Smooth muscle cell (in vitro differentiated cells): ENCODE measurements around the gene F12. TPM values are rescaled to one million over a fixed set of nuclear protein-coding genes. Genes with fewer than 3 reads are reported as not detected.

ENCODE experiments used
- DNase-seq: peaks from one replicate; lab custom pipeline; 2025; ENCODE audit not compliant: unreplicated experiment; lab: John Stamatoyannopoulos, UW
- H2AFZ ChIP-seq: fragments of 200-600 bp; sonication (generic); 2 replicates; pipeline ENCODE4 v1.6.0; 2016; ENCODE audit warnings: antibody characterized with exemption, low read depth, mild to moderate bottlenecking
- H3F3A ChIP-seq: fragments of 200-600 bp; sonication (generic); 2 replicates; pipeline ENCODE4 v1.6.0; 2017; ENCODE audit warnings: antibody characterized with exemption, low read depth
- H3K27ac ChIP-seq: fragments of 200-600 bp; sonication (generic); 2 replicates; pipeline ENCODE4 v1.5.1; 2016; ENCODE audit warnings: low read depth, mild to moderate bottlenecking
- H3K27me3 ChIP-seq: fragments of 200-600 bp; sonication (generic); 2 replicates; pipeline ENCODE4 v1.6.1; 2016; ENCODE audit warnings: low read depth, mild to moderate bottlenecking
- H3K36me3 ChIP-seq: fragments of 200-600 bp; sonication (generic); 2 replicates; pipeline ENCODE4 v1.5.1; 2016; ENCODE audit warnings: low read depth
- H3K4me1 ChIP-seq: fragments of 200-600 bp; sonication (generic); 2 replicates; pipeline ENCODE4 v1.5.1; 2016; ENCODE audit warnings: low read depth
- H3K4me2 ChIP-seq: fragments of 200-600 bp; sonication (generic); 2 replicates; pipeline ENCODE4 v1.6.0; 2016; ENCODE audit warnings: mild to moderate bottlenecking
- H3K4me3 ChIP-seq: fragments of 200-600 bp; sonication (generic); 2 replicates; pipeline ENCODE4 v1.5.1; 2016; ENCODE audit warnings: mild to moderate bottlenecking
- H3K79me2 ChIP-seq: fragments of 200-600 bp; sonication (generic); 2 replicates; pipeline ENCODE4 v1.6.0; 2016; ENCODE audit warnings: low read depth, mild to moderate bottlenecking
- H3K9ac ChIP-seq: fragments of 200-600 bp; sonication (generic); 2 replicates; pipeline ENCODE4 v1.6.0; 2016; ENCODE audit warnings: low read depth
- H3K9me3 ChIP-seq: fragments of 200-600 bp; sonication (generic); replicated peaks from 2 replicates; pipeline ENCODE4 v1.5.1; 2016; ENCODE audit warnings: low read depth
- H4K20me1 ChIP-seq: fragments of 200-600 bp; sonication (generic); 2 replicates; pipeline ENCODE4 v1.6.0; 2016; ENCODE audit warnings: low read depth
- WGBS: methylation state at CpG from one replicate; pipeline ENCODE4 v1.1.7; 2016; ENCODE audit warnings: low lambda C conversion rate; 5-methylcytosine and 5-hydroxymethylcytosine counted together
- polyA plus RNA-seq: library from polyadenylated mRNA; unstranded; fragments of >200 nt; fragmentation: Nextera tagmentation; extraction: Ambion mirVana; gene quantifications from 2 replicates; pipeline ENCODE4 v1.2.1, GENCODE V29; 2016
- total RNA-seq: library from RNA; depleted of rRNA; stranded (reverse); fragments of >200 nt; gene quantifications from 2 replicates; pipeline ENCODE4 v1.2.3, GENCODE V29; 2014
- TF ChIP-seq, protein P1 (sequence below): fragments of 200-600 bp; sonication (generic); IDR thresholded peaks from 2 replicates; pipeline ENCODE4 v1.5.1; 2017; ENCODE audit warnings: borderline replicate concordance, mild to moderate bottlenecking, antibody characterized with exemption; ENCODE audit not compliant: insufficient read depth, poor library complexity, severe bottlenecking

Gene F12
- total and polyA plus RNA-seq, 2 experiments from 2014 or later = 3.6 to 15.0 TPM

DNA sequence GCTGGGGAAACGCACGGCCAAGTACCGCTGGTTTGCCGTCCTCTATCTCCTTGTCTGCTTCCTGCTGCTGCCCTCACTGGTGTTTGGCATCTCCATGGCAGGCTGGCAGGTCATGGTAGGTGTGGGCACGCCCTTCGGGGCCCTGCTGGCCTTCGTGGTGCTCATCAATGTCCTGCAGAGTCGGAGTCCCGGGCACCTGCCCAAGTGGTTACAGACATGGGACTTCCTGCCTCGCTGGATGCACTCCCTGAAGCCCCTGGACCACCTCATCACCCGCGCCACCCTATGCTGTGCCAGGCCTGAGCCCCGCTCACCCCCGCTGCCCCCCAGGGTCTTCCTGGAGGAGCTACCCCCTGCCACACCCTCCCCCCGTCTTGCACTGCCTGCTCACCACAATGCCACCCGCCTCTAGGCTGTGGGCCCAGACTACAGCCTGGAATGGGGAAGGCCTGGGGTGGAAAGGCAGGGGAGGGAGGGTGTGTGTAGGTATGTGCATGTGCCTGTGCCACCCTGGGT is 11.4 kb downstream of the F12 start:
- peaks cover 14% of the 10 kb centered on the region for H3K27me3 ChIP-seq
- no peak overlapping the region for H3K4me3 ChIP-seq
- no peaks in the 10 kb centered on the region for H4K20me1 ChIP-seq
- no peak overlapping the region for H3K27ac ChIP-seq
- DNase-seq = no peak
- no peaks in the 10 kb centered on the region for H3K79me2 ChIP-seq
- TF ChIP-seq, protein P1, sequence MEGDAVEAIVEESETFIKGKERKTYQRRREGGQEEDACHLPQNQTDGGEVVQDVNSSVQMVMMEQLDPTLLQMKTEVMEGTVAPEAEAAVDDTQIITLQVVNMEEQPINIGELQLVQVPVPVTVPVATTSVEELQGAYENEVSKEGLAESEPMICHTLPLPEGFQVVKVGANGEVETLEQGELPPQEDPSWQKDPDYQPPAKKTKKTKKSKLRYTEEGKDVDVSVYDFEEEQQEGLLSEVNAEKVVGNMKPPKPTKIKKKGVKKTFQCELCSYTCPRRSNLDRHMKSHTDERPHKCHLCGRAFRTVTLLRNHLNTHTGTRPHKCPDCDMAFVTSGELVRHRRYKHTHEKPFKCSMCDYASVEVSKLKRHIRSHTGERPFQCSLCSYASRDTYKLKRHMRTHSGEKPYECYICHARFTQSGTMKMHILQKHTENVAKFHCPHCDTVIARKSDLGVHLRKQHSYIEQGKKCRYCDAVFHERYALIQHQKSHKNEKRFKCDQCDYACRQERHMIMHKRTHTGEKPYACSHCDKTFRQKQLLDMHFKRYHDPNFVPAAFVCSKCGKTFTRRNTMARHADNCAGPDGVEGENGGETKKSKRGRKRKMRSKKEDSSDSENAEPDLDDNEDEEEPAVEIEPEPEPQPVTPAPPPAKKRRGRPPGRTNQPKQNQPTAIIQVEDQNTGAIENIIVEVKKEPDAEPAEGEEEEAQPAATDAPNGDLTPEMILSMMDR = no peak
- H3K4me2 ChIP-seq = no peak overlapping the region
- 88% methylated on average over 12 of the region's 16 CpGs for WGBS
- H3K4me1 ChIP-seq = peaks cover 4% of the 10 kb centered on the region
- peaks cover 9% of the 10 kb centered on the region for H3F3A ChIP-seq
- H3K36me3 ChIP-seq = no peaks in the 10 kb centered on the region
- no peak overlapping the region for H3K9ac ChIP-seq
- no peaks in the 10 kb centered on the region for H3K9me3 ChIP-seq
- H2AFZ ChIP-seq = no peak overlapping the region

DNA sequence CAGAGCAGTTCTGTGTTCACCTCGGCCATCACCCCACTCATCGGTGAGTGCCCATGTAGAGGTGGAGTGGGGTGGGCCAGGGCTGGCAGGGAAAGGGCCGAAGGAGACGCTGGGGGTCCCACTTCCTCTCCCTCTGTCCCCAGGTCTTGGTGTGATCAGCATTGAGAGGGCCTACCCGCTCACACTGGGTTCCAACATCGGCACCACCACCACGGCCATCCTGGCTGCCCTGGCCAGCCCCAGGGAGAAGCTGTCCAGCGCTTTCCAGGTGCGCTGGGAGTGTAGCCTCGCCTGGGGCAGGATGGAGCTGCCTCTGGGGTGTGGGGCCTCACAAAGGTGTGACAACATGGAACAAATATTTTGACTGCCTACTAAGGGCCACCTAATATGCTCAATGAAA is 12.6 kb downstream of the F12 start:
- Histone ChIP-seq H3K27ac (no peak overlapping the region), H3K9me3 (no peaks in the 10 kb centered on the region), H3F3A (peaks cover 5% of the 10 kb centered on the region), H3K4me2 (no peak overlapping the region), H4K20me1 (no peaks in the 10 kb centered on the region), H3K79me2 (no peaks in the 10 kb centered on the region), H2AFZ (no peak overlapping the region), H3K4me1 (no peaks in the 10 kb centered on the region), H3K9ac (no peak overlapping the region), H3K36me3 (no peaks in the 10 kb centered on the region), H3K4me3 (no peak overlapping the region), H3K27me3 (peaks cover 7% of the 10 kb centered on the region)
- WGBS = 92% methylated on average over 10 of the region's 10 CpGs
- TF ChIP-seq, protein P1 = no peak
- no peak for DNase-seq

DNA sequence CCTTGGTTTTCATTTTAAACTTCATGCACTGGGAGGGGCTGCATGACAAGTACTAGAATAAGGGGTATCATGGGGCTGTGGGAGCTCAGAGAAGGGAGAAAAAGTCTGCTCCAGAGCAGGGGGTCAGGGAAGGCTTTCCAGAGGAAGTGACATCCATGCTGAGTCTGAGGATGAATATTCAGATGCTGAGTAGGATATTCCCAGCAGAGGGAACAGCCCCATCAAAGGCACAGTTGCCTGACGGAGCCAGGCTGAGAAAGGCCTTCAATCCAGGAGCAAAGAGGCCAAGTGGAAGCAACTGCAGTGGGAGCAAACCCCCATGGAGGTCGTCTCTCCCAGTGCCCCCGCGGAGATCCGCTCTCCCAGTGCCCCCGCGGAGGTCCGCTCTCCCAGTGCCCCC is 13.3 kb downstream of the F12 start:
- TF ChIP-seq, protein P1 = no peak
- H3K27me3 ChIP-seq = no peaks in the 10 kb centered on the region

DNA sequence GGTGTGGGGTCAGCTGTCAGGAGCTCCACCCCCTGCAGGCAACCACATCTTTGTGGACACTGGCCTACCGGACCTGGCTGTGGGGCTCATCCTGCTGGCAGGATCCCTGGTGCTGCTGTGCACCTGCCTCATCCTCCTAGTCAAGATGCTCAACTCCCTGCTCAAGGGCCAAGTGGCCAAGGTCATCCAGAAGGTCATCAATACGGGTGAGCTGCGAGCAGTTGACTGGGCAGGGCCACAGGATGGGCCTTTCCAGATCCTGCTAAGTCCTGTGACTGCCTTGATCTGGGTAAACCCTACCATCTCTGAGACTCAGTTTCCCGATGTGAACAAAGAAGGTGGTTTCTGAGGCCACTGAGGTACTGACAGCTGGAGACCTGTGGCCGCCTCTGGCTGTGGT is 15.4 kb downstream of the F12 start:
- TF ChIP-seq, protein P1 = no peak
- no peak overlapping the region for H3K9ac ChIP-seq
- H3K9me3 ChIP-seq = no peaks in the 10 kb centered on the region
- H4K20me1 ChIP-seq = peaks cover 3% of the 10 kb centered on the region
- H2AFZ ChIP-seq = no peak overlapping the region
- no peak overlapping the region for H3K4me2 ChIP-seq
- no peak overlapping the region for H3K27ac ChIP-seq
- H3F3A ChIP-seq = peaks cover 2% of the 10 kb centered on the region
- H3K27me3 ChIP-seq = no peaks in the 10 kb centered on the region
- DNase-seq = no peak
- H3K79me2 ChIP-seq = no peaks in the 10 kb centered on the region
- no peaks in the 10 kb centered on the region for H3K4me1 ChIP-seq
- H3K36me3 ChIP-seq = no peaks in the 10 kb centered on the region
- H3K4me3 ChIP-seq = no peak overlapping the region
- 84% methylated on average over 5 of the region's 5 CpGs for WGBS

More for the DNA sequence above, 13.3 kb downstream of the F12 start:
- Histone ChIP-seq H3K79me2 (no peaks in the 10 kb centered on the region), H3K9me3 (no peaks in the 10 kb centered on the region), H3K4me3 (no peak overlapping the region), H3F3A (no peaks in the 10 kb centered on the region), H3K9ac (no peak overlapping the region), H3K4me1 (no peaks in the 10 kb centered on the region), H3K27ac (no peak overlapping the region), H2AFZ (no peak overlapping the region), H3K36me3 (no peaks in the 10 kb centered on the region), H4K20me1 (no peaks in the 10 kb centered on the region), H3K4me2 (no peak overlapping the region)
- no peak for DNase-seq
- 53% methylated on average over 2 of the region's 8 CpGs for WGBS
